ENCODE measurements around the gene UBQLN3. TPM values are rescaled to one million over a fixed set of nuclear protein-coding genes. Genes with fewer than 3 reads are reported as not detected.

Gene UBQLN3
- total RNA-seq, 1 experiment from 2014 or later: not detected

DNA sequence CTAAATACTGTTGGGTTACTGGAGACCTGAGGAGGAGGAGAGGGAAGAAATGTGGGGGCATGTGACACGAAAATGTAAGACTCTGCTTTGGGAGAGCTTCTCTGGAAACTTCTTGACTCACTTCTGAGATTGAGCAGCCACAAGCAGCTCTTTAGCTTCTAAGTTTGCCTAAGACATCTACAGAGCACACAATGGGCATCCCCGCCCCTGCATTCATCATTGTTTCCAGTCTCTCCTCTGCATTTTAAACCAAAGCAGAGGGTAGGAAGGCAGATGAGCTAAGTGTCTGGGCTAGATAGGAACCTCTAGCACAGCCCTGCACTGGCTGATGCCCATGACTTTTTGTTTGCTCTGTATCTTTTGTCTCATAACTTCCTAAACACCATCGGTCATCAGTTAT, 23.3 kb downstream of the UBQLN3 start:
- Histone ChIP-seq H3K9me3 (ENCODE audit: control insufficient read depth, insufficient read depth, low read depth, low read length) (no peaks in the 10 kb centered on the region), H3K27me3 (ENCODE audit: control insufficient read depth, insufficient read depth, low read length) (peaks cover 8% of the 10 kb centered on the region), H3K36me3 (ENCODE audit: control insufficient read depth, insufficient read depth, low read length) (no peaks in the 10 kb centered on the region), H3K4me3 (ENCODE audit: low read depth in 2 of 2, low read length in 2 of 2) (no peak overlapping the region), H3K4me1 (ENCODE audit: control insufficient read depth, insufficient read depth, low read length) (no peaks in the 10 kb centered on the region), H3K27ac (ENCODE audit: low read length) (no peak overlapping the region)
- CTCF ChIA-PET: no interaction called here
- no TSS peak for BruUV-seq (replicated peaks)
- POLR2A ChIA-PET: no interaction called here
- intact Hi-C loops (cut with micrococcal nuclease; ENCODE audit: unreplicated experiment): no loop called here
- ATAC-seq: no peak
- TF ChIP-seq SIN3A (IDR thresholded peaks at IDR 0.05; ENCODE audit: borderline replicate concordance, insufficient read depth, low read depth, low read length) (no peak), TCF7L2 (IDR thresholded peaks at IDR 0.05; ENCODE audit: low read depth, low read length) (no peak), POLR2AphosphoS5 (IDR thresholded peaks at IDR 0.05; ENCODE audit: low read depth, low read length) (no peak)
- TF ChIP-seq, protein P1, sequence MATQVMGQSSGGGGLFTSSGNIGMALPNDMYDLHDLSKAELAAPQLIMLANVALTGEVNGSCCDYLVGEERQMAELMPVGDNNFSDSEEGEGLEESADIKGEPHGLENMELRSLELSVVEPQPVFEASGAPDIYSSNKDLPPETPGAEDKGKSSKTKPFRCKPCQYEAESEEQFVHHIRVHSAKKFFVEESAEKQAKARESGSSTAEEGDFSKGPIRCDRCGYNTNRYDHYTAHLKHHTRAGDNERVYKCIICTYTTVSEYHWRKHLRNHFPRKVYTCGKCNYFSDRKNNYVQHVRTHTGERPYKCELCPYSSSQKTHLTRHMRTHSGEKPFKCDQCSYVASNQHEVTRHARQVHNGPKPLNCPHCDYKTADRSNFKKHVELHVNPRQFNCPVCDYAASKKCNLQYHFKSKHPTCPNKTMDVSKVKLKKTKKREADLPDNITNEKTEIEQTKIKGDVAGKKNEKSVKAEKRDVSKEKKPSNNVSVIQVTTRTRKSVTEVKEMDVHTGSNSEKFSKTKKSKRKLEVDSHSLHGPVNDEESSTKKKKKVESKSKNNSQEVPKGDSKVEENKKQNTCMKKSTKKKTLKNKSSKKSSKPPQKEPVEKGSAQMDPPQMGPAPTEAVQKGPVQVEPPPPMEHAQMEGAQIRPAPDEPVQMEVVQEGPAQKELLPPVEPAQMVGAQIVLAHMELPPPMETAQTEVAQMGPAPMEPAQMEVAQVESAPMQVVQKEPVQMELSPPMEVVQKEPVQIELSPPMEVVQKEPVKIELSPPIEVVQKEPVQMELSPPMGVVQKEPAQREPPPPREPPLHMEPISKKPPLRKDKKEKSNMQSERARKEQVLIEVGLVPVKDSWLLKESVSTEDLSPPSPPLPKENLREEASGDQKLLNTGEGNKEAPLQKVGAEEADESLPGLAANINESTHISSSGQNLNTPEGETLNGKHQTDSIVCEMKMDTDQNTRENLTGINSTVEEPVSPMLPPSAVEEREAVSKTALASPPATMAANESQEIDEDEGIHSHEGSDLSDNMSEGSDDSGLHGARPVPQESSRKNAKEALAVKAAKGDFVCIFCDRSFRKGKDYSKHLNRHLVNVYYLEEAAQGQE (IDR thresholded peaks at IDR 0.05; ENCODE audit: insufficient read depth in 1 of 2, low read depth in 2 of 2, low read length in 1 of 2): no peak
- TF ChIP-seq, protein P2, sequence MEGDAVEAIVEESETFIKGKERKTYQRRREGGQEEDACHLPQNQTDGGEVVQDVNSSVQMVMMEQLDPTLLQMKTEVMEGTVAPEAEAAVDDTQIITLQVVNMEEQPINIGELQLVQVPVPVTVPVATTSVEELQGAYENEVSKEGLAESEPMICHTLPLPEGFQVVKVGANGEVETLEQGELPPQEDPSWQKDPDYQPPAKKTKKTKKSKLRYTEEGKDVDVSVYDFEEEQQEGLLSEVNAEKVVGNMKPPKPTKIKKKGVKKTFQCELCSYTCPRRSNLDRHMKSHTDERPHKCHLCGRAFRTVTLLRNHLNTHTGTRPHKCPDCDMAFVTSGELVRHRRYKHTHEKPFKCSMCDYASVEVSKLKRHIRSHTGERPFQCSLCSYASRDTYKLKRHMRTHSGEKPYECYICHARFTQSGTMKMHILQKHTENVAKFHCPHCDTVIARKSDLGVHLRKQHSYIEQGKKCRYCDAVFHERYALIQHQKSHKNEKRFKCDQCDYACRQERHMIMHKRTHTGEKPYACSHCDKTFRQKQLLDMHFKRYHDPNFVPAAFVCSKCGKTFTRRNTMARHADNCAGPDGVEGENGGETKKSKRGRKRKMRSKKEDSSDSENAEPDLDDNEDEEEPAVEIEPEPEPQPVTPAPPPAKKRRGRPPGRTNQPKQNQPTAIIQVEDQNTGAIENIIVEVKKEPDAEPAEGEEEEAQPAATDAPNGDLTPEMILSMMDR (IDR thresholded peaks at IDR 0.05): no peak
- in situ Hi-C loops (cut with HindIII; ENCODE audit: low pct_unique_long_range_greater_than_20kb, low sequenced_read_pairs): no loop called here
- no peak for DNase-seq (ENCODE audit: low read depth, low spot score)

- ATAC-seq: no peak
- TF ChIP-seq POLR2AphosphoS5 (IDR thresholded peaks at IDR 0.05; ENCODE audit: low read depth, low read length) (no peak), TCF7L2 (IDR thresholded peaks at IDR 0.05; ENCODE audit: low read depth, low read length) (no peak), SIN3A (IDR thresholded peaks at IDR 0.05; ENCODE audit: borderline replicate concordance, insufficient read depth, low read depth, low read length) (no peak)
- TF ChIP-seq, protein P1 (IDR thresholded peaks at IDR 0.05; ENCODE audit: insufficient read depth in 1 of 2, low read depth in 2 of 2, low read length in 1 of 2): no peak
- TF ChIP-seq, protein P2 (IDR thresholded peaks at IDR 0.05): no peak
- in situ Hi-C loops (cut with HindIII; ENCODE audit: low pct_unique_long_range_greater_than_20kb, low sequenced_read_pairs) (no loop called here), intact Hi-C loops (cut with micrococcal nuclease; ENCODE audit: unreplicated experiment) (no loop called here)
- Histone ChIP-seq H3K4me1 (ENCODE audit: control insufficient read depth, insufficient read depth, low read length) (no peaks in the 10 kb centered on the region), H3K27me3 (ENCODE audit: control insufficient read depth, insufficient read depth, low read length) (peaks cover 8% of the 10 kb centered on the region), H3K4me3 (ENCODE audit: low read depth in 2 of 2, low read length in 2 of 2) (no peak overlapping the region), H3K36me3 (ENCODE audit: control insufficient read depth, insufficient read depth, low read length) (no peaks in the 10 kb centered on the region), H3K27ac (ENCODE audit: low read length) (no peak overlapping the region), H3K9me3 (ENCODE audit: control insufficient read depth, insufficient read depth, low read depth, low read length) (no peaks in the 10 kb centered on the region)
- no TSS peak for BruUV-seq (replicated peaks)
- no peak for DNase-seq (ENCODE audit: low read depth, low spot score)
- ChIA-PET CTCF (no interaction called here), POLR2A (no interaction called here)
Measured at GRCh38 chr11:5486003-5486402, 23.8 kb downstream of the UBQLN3 start.

Measured in Panc1 (cell line).